Muscle layer of colon (tissue), 2 donors: ENCODE data around the gene NMBR.
"Not testable (repeated sequence)": the region's sequence is repeated elsewhere in the genome, so short reads cannot be mapped to it uniquely, and the experiment has no call there.

Experiments
- H3K27ac ChIP-seq: one replicate; pipeline ENCODE4 v1.7.0; 2013; ENCODE audit warnings: low read depth, mild to moderate bottlenecking, low read length, moderate library complexity
- H3K27me3 ChIP-seq, 2 donors: one replicate each; pipeline ENCODE4 v1.7.0; 2013; ENCODE audit warnings: low read length in 2 of 2, mild to moderate bottlenecking in 2 of 2; ENCODE audit not compliant: insufficient read depth in 2 of 2, control insufficient read depth in 1 of 2
- H3K36me3 ChIP-seq: one replicate; pipeline ENCODE4 v1.7.0; 2013; ENCODE audit warnings: mild to moderate bottlenecking, low read length; ENCODE audit not compliant: insufficient read depth
- H3K4me1 ChIP-seq: one replicate; pipeline ENCODE4 v1.7.0; 2013; ENCODE audit warnings: mild to moderate bottlenecking, low read length; ENCODE audit not compliant: insufficient read depth
- H3K4me3 ChIP-seq, 2 donors: one replicate each; pipeline ENCODE4 v1.7.0; 2013; ENCODE audit warnings: low read length in 2 of 2, low read depth in 1 of 2, mild to moderate bottlenecking in 1 of 2, moderate library complexity in 1 of 2
- H3K9ac ChIP-seq: one replicate; pipeline ENCODE4 v1.7.0; 2013; ENCODE audit warnings: low read length
- H3K9me3 ChIP-seq: one replicate; pipeline ENCODE4 v1.7.0; 2013; ENCODE audit warnings: mild to moderate bottlenecking, low read length
- donor health status: abdominal sarcoma.
- donor health status: Adenocarcinoma of cecum.

The NMBR gene

DNA sequence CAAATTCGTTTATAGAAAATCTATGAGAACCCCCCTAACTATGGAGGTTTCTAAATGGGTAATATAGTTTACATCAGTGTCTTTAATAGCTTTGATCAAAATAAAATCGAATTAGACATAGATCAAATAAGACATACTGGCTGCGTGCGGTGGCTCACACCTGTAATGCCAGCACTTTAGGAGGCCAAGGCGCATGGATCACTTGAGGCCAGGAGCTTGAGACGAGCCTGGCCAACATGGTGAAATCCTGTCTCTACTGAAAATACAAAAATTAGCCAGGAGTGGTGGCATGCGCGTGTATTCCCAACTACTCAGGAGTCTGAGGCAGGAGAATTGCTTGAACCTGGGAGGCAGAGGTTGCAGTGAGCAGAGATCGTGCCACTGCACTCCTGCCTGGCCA lies 36.1 kb downstream of the NMBR start:
- H3K4me3 ChIP-seq, H3K9ac ChIP-seq, H3K4me1 ChIP-seq, H3K36me3 ChIP-seq, H3K9me3 ChIP-seq, H3K27me3 ChIP-seq, H3K27ac ChIP-seq: not testable (repeated sequence)

DNA sequence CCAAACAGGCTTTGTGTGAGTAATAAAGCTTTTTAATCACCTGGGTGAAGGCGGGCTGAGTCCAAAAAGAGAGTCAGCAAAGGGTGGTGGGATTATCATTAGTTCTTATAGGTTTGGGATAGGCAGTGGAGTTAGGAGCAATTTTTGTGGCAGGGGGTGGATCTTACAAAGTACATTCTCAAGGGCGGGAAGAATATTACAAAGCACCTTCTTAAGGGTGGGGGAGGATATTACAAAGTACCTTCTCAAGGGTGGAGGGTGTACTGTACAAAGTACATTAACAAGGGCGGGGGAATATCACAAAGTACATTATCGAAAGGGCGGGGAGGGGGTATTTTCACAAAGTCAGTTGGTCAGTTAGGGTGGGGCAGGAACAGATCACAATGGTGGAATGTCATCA lies 42.1 kb downstream of the NMBR start:
- not testable (repeated sequence) for H3K36me3 ChIP-seq, H3K9ac ChIP-seq, H3K4me3 ChIP-seq, H3K27ac ChIP-seq, H3K27me3 ChIP-seq, H3K9me3 ChIP-seq, H3K4me1 ChIP-seq

DNA sequence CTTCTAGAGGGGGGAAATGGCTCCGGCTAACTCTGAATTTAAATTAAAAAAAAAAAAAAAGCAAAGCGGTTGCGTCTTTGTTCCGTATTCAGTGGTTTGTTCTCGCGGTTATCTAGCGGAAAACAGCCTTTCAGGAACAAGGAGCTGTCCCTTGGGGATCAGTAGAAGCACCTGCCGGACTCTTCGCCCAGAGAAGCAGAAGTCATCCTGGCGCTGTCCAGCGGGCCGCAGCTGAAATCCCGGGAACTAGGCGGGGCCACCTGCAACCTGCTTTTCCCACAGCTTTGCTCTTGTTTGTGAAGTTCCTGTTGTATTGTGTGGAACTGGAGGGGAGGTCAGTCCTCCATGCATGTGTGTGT lies 58.1 kb downstream of the NMBR start:
- no peak overlapping the region for H3K4me3 ChIP-seq
- no peak overlapping the region for H3K9ac ChIP-seq
- no peaks in the 10 kb centered on the region for H3K9me3 ChIP-seq
- no peak overlapping the region for H3K27ac ChIP-seq
- no peaks in the 10 kb centered on the region for H3K4me1 ChIP-seq
- no peaks in the 10 kb centered on the region for H3K36me3 ChIP-seq
- H3K27me3 ChIP-seq, result peaks cover 4 to 6% of the 10 kb centered on the region in 2 donors

DNA sequence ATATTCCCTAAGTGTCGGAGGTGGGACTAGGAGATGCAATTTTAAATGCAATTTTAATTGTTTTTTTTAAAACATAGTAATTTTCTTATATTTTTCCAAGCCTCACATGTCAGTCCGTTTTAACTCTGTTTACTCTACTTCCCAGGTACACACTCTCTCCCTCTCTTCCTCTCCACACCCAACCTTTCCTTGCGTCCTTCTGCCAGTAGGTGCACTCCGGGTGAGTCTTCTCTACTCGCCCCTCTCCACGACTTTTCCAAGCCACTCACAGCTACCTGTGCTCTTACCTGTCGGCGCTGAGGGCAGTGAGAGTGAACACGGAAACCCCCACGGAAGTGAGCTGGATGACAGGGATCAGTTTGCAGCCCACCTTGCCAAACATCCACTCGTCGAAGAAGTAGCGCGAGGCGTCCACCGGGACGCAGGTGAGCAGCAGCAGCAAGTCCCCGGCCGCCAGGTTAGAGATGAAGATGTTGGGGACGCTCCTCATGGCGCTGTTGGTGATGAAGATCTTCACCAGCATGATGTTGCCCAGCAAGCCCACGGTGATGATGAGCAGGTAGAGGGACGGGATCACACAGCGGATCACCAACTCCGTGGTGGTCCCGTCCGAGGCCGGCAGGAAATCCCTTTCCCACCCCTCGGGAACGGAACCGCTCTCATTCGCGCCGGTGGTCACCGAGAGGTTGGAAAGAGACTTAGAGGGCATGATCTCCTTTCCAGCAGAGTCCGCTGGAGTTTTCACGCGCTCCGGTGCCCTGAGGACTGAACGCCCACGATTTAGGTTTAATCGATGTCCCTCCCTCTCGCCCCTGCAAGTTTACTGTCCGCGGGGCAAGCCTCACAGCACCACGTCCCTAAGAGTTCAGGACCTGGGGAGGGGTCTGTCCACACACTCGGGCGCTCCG lies 58.7 kb downstream of the NMBR start:
- Histone ChIP-seq H3K27ac (no peak overlapping the region), H3K4me3 (no peak overlapping the region), H3K9ac (no peak overlapping the region), H3K36me3 (no peaks in the 10 kb centered on the region), H3K27me3 (peaks cover 4 to 6% of the 10 kb centered on the region in 2 donors), H3K9me3 (no peaks in the 10 kb centered on the region), H3K4me1 (no peaks in the 10 kb centered on the region)

DNA sequence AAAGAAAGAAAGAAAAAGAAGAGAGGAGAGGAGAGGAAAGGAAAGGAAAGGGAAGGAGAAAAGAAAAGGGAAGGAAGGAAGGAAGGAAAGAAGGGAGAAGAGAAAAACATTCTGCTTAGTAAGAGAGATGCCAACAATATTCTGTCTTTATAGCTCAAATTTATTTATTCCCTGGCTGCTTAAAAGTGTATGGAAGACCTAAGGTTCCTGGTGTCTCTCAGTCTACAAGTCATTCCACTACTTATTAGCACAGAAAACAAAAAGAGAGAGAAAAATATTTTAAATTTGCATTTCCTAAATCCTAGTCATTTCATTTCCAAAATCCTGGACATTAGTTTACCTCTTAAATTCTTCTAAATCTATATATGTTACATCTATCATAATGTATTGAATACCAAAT lies 67.8 kb downstream of the NMBR start:
- H3K27ac ChIP-seq, result no peak overlapping the region
- H3K9ac ChIP-seq, result no peak overlapping the region
- no peaks in the 10 kb centered on the region for H3K27me3 ChIP-seq
- no peaks in the 10 kb centered on the region for H3K9me3 ChIP-seq
- H3K4me3 ChIP-seq, result no peak overlapping the region
- H3K36me3 ChIP-seq, result no peaks in the 10 kb centered on the region
- H3K4me1 ChIP-seq, result no peaks in the 10 kb centered on the region

DNA sequence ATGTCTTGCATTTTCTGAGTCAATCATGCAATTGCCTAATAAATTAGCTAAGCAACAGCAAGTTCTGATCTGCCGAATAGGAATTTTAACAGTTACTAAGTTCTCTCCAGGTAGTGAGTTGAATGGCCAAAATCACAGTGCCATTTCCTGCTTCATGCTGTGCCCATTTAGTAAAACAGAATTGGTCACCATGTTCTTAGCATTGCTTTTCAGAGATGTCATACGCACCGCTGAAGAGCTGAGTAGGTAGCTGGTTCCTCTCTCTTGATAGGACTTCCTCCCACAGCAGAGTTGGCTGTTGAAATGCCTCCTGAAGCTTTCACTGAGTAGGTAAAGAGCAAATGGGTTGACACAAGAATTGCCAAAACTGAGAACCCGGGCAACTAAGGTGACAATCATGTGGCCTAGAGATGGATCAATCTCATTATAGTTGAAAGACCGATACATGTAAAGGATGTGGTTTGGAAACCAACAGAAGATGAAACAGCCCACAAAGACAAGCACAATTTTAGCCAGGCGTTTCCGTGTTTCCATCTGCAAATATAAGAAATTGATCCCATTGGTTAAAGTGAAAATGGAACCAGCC lies 71.3 kb downstream of the NMBR start:
- Histone ChIP-seq H3K4me3 (no peak overlapping the region), H3K27me3 (no peaks in the 10 kb centered on the region), H3K9ac (no peak overlapping the region), H3K36me3 (no peaks in the 10 kb centered on the region), H3K27ac (no peak overlapping the region), H3K4me1 (no peaks in the 10 kb centered on the region), H3K9me3 (no peaks in the 10 kb centered on the region)

DNA sequence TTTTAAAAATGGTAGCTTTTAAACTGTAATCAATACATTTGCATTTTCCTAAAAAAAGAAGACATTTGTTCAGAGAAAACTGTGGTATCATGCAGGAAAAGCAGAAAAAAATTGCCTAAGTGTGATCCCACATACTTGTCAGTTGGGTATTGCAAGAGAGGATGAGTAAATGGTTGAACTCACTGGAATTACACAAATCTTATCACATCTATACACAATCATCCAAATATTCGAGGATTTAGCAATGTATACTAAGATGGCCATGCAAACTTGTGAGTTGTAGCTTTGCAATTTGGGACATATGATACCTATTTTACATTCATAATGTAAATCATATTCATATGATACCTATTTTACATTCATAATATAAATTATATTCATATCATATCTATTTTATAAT lies 72.4 kb downstream of the NMBR start:
- Histone ChIP-seq H3K9ac (no peak overlapping the region), H3K36me3 (no peaks in the 10 kb centered on the region), H3K4me3 (no peak overlapping the region), H3K4me1 (no peaks in the 10 kb centered on the region), H3K9me3 (no peaks in the 10 kb centered on the region), H3K27ac (no peak overlapping the region), H3K27me3 (no peaks in the 10 kb centered on the region)

DNA sequence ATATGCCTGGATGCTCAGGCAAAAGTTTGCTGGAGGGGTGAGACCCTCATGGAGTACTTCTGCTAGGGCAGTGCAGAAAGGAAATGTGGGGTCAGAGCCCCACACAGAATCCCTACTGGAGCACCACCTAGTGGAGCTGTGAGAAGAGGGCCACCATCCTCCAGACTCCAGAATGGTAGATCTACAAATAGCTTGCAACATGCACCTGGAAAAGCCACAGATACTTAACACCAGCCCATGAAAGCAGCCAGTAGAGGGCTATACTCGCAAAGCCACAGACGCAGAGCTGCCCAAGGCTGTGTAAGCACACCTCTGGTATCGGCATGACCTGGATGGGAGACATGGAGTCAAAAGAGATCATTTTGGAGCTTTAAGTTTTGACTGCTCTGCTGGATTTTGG lies 74.9 kb downstream of the NMBR start:
- no peak overlapping the region for H3K4me3 ChIP-seq
- no peak overlapping the region for H3K27ac ChIP-seq
- H3K36me3 ChIP-seq, result no peaks in the 10 kb centered on the region
- H3K27me3 ChIP-seq, result no peaks in the 10 kb centered on the region
- H3K9me3 ChIP-seq, result no peaks in the 10 kb centered on the region
- no peak overlapping the region for H3K9ac ChIP-seq
- H3K4me1 ChIP-seq, result no peaks in the 10 kb centered on the region

DNA sequence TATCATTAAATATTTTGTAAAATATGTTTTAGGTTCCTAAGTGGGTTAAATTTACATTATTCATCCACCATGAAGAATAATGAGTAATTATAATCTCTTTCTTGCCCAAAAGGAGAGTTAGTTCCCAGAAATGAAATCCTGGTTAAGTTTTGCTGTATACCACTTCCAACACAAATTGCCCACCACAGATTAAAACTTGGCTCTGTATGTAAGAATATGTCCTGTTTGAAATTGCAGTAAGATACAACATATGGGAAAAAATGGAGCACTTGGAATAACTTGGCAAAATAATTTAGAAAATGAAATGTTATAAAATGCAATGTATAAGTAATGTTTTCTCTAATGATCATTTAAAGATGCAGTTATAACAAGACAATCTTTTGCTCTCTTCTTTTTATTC lies 78.5 kb downstream of the NMBR start:
- no peak overlapping the region for H3K9ac ChIP-seq
- no peaks in the 10 kb centered on the region for H3K4me1 ChIP-seq
- H3K27ac ChIP-seq, result no peak overlapping the region
- no peaks in the 10 kb centered on the region for H3K36me3 ChIP-seq
- H3K9me3 ChIP-seq, result no peaks in the 10 kb centered on the region
- no peaks in the 10 kb centered on the region for H3K27me3 ChIP-seq
- H3K4me3 ChIP-seq, result no peak overlapping the region

DNA sequence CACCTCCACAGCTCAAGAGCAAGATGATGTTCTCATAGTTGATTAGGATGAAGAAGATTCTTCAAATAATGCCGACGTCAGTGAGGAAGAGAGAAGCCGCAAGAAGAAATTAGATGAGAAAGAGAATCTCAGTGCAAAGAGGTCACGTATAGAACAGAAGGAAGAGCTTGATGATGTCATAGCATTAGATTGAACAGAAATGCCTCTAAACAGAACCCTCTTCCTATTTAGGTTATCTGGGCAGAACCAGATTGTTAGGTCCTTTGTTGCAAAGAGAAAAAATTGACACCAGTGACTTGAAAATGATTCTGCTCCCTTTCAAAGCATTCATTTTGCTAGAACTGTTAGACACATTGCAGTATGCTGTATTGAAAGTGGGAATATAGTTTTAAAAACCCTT lies 84.1 kb downstream of the NMBR start:
- H3K4me3 ChIP-seq, H3K4me1 ChIP-seq: not testable (repeated sequence)

DNA sequence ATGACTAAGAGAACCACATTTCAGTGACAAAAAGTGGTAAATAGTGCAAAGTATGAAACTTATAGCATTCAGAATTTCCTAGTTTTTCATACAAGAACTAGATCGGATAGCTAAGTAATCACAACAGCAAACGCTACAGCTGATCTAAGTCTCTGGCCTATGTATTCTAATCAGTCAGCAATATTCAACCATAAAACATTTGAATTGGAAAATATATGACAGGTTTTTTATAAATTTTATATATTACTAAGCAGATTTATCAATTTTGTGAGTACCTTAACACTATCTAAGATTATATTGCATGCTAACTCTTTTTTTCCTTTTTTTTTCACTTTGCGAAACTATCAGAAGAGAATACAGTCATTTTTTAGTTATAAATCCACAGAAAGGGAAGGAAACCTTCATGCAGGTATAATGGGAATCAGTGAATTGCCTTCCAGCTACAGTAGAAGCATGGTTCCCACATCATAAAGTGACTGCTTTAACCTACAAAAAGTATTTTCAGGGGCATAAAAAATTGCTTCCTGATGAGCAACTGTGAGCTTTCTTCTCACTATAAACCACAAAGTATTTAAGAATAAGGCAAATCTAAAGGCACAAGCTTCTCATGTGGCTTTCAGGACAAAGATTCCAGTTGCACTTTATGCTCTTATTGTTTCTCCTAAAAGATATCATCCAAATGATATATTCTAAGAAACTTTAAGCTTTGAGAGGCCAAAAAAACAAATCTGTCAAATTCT lies 88.2 kb downstream of the NMBR start:
- no peak overlapping the region for H3K9ac ChIP-seq
- no peak overlapping the region for H3K4me3 ChIP-seq
- peaks cover 4% of the 10 kb centered on the region for H3K4me1 ChIP-seq
- H3K27ac ChIP-seq, result no peak overlapping the region
- no peaks in the 10 kb centered on the region for H3K9me3 ChIP-seq
- no peaks in the 10 kb centered on the region for H3K27me3 ChIP-seq
- H3K36me3 ChIP-seq, result no peaks in the 10 kb centered on the region

More for the DNA sequence above, 84.1 kb downstream of the NMBR start:
- H3K27ac ChIP-seq, H3K9ac ChIP-seq, H3K36me3 ChIP-seq, H3K9me3 ChIP-seq, H3K27me3 ChIP-seq: not testable (repeated sequence)
